Vagina (tissue), 2 donors: ENCODE results near the gene CDH15. TPM values are rescaled to one million over a fixed set of nuclear protein-coding genes. Genes with fewer than 3 reads are reported as not detected.

Experiments
- DNase-seq, 2 donors: peaks; one replicate each; pipeline ENCODE4 v3.0.0-alpha.2; 2017; ENCODE audit errors: extremely low spot score in 2 of 2
- H3K27ac ChIP-seq: fragments of 200-600 bp; sonication (generic); one replicate; pipeline ENCODE4 v1.5.1; 2019
- H3K27me3 ChIP-seq: fragments of 200-600 bp; sonication (generic); one replicate; pipeline ENCODE4 v1.5.1; 2019
- H3K36me3 ChIP-seq, 2 donors: fragments of 200-600 bp; sonication (generic); one replicate each; pipeline ENCODE4 v1.5.1; 2017 to 2019
- H3K4me1 ChIP-seq: fragments of 200-600 bp; sonication (generic); one replicate; pipeline ENCODE4 v1.5.1; 2019
- H3K4me3 ChIP-seq, 2 donors: fragments of 200-600 bp; sonication (generic); 1 replicate in 1 of 2; 2 replicates in 1 of 2; pipeline ENCODE4 v1.5.1; 2016 to 2019
- H3K9me3 ChIP-seq: fragments of 200-600 bp; sonication (generic); one replicate; pipeline ENCODE4 v1.5.1; 2019
- CTCF ChIP-seq, 3 experiments: fragments of 450-650 bp in 2 of 3; fragments of 200-600 bp in 1 of 3; sonication (generic) in 1 of 3; IDR thresholded peaks; one replicate each; pipeline ENCODE4 v1.5.1; 2017 to 2019; ENCODE audit warnings: antibody characterized with exemption in 3 of 3, mild to moderate bottlenecking in 2 of 3, moderate library complexity in 2 of 3
- POLR2A ChIP-seq, 2 donors: fragments of 450-650 bp; IDR thresholded peaks; one replicate each; pipeline ENCODE4 v1.6.1; 2017; ENCODE audit warnings: antibody characterized with exemption in 2 of 2, mild to moderate bottlenecking in 2 of 2, moderate library complexity in 2 of 2
- POLR2AphosphoS5 ChIP-seq, 2 donors: sonication (generic); formaldehyde crosslinking; IDR thresholded peaks; one replicate each; pipeline ENCODE4 v1.9.0; 2017; ENCODE audit warnings: antibody characterized with exemption in 2 of 2, mild to moderate bottlenecking in 2 of 2, low read depth in 1 of 2; ENCODE audit not compliant: insufficient read depth in 1 of 2
- intact Hi-C: fragments of 100-400 bp; cut with DNase I; formaldehyde crosslinking; loops from one replicate; pipeline ENCODE4 v1.15.1; 2023
- total RNA-seq: library from RNA; depleted of rRNA; stranded (reverse); fragments of >200 nt; gene quantifications from one replicate; pipeline ENCODE4 v1.2.3, GENCODE V29; 2016

CDH15 gene
- total RNA-seq, 1 donor from 2014 or later, result not detected

DNA sequence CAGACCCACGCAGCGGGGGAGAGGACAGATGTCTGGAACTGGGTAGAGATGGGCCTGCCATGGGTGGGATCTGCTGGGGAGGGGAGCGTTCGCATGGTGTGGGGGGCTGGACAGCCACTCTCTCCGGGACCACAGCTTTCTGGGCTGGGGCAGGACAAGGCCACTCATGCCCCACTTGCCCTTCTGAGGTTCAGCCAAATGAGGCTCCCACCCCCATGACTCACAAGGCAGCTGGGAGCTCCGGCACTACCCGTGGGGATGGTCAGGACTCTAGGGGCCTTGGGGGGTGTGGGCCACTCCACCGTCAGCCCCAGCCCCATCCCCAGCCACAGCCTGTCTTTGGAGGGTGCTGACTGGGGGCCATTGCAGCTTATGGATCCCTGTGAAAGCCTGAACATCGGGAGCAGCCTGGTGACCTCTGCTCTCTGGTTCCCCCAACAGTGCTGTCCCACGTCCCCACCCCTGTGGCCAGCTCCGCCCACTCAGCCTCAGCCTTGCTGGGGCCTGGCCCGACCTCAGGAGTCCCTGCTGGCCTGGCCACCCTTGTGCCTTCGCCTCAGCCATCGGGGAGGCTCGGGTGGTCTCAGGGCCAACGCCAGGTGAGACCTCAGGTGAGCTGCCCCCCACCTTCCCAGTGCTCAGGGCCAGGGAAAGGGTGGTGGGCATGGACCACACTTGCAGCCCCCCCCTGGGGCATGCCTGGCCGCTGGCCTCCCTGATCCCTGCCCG, 4.7 kb upstream of the CDH15 start:
- DNase-seq, result no peak
- H3K9me3 ChIP-seq, result no peaks in the 10 kb centered on the region
- peaks cover 32% of the 10 kb centered on the region for H3K4me1 ChIP-seq
- no peak overlapping the region for H3K27ac ChIP-seq
- intact Hi-C loops, result no loop called here
- H3K27me3 ChIP-seq, result no peaks in the 10 kb centered on the region
- H3K36me3 ChIP-seq, result no peaks in the 10 kb centered on the region
- H3K4me3 ChIP-seq, result no peak overlapping the region
- TF ChIP-seq POLR2A (IDR thresholded peaks at IDR 0.05), result no peak
- no peak for TF ChIP-seq POLR2AphosphoS5 (IDR thresholded peaks at IDR 0.05; ENCODE audit: insufficient read depth in 1 of 2, low read depth in 1 of 2)
- TF ChIP-seq CTCF (IDR thresholded peaks at IDR 0.05), result no peak

DNA sequence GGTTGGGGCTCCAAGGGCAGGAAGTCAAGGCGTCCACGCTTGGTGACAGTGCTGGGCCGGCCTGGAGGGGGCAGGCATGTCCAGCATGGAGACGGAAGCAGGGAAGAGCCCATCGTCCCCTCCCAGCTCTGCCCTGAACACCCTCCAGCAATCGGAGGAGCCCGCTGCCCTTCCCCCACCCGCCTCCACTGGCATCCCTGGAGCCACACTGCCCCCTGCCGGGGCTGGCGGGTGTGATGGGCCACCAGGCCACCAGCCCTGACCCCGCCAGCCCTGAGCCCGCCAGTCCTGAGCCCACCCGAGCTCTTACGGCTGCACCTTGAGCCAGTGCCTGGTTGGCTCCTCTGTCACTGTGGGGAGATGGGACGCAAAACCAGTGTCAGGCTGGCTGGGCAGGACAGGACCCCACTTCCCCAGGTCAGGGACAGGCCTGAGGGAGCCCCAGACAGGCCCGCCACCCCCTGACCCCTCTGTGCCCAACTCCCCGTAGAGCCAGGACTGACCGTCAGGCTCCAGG, 4.1 kb upstream of the CDH15 start:
- no peak overlapping the region for H3K27ac ChIP-seq
- H3K4me3 ChIP-seq, result no peak overlapping the region
- H3K9me3 ChIP-seq, result no peaks in the 10 kb centered on the region
- H3K4me1 ChIP-seq, result peaks cover 32% of the 10 kb centered on the region
- DNase-seq, result no peak
- TF ChIP-seq CTCF (IDR thresholded peaks at IDR 0.05), result peak; percentile 54 to 67 (median 58)
- TF ChIP-seq POLR2A (IDR thresholded peaks at IDR 0.05), result no peak
- no peaks in the 10 kb centered on the region for H3K36me3 ChIP-seq
- H3K27me3 ChIP-seq, result no peaks in the 10 kb centered on the region
- intact Hi-C loops, result no loop called here

DNA sequence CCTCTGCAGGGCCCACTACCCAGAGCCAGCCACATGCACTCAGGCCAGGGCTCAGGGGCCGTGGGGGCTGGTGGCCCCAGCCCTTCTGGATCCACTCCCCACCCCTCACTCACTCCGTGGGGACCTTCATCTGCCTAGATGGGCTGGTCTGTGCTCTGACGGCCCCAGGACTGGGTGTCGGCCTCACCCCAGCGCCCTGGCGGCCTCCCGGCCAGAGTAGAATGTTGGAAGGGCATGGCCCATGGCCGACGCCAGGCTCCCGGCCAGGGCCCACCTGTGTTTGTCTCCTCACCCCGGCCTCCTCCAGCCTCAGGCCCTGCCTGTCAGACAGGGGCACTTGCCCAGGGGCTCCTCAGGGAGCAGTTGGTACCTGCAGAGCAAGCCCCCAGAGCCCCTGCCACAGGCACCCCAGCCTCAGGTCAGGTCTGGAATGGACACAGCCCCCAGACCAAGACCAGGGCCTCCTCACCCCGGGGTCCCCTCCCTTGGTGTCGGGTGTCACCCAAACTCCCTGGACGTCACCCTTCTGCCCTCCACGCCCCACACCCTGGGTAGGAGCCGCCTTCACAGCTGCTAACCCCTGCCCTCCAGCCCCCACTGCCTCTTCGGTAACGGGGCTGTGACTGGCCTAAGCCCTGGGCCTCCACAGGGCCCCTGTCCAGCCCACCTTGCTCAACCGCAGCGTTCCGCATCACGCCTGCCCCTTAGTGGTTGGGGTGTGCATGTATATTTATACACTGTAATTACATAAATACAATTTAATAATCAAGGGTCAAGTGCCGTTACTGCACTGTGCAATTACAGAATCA, 3.0 kb upstream of the CDH15 start:
- Histone ChIP-seq H3K27ac (no peak overlapping the region), H3K4me3 (no peak overlapping the region), H3K36me3 (no peaks in the 10 kb centered on the region), H3K9me3 (no peaks in the 10 kb centered on the region), H3K27me3 (no peaks in the 10 kb centered on the region), H3K4me1 (peaks cover 32% of the 10 kb centered on the region)
- intact Hi-C loops, result no loop called here
- no peak for DNase-seq
- TF ChIP-seq POLR2AphosphoS5 (IDR thresholded peaks at IDR 0.05; ENCODE audit: insufficient read depth in 1 of 2, low read depth in 1 of 2) (no peak), CTCF (IDR thresholded peaks at IDR 0.05) (no peak), POLR2A (IDR thresholded peaks at IDR 0.05) (no peak)

GRCh38 chr16:89169778-89170177, 1.8 kb upstream of the CDH15 start:
- TF ChIP-seq CTCF (IDR thresholded peaks at IDR 0.05) (no peak), POLR2A (IDR thresholded peaks at IDR 0.05) (no peak), POLR2AphosphoS5 (IDR thresholded peaks at IDR 0.05; ENCODE audit: insufficient read depth in 1 of 2, low read depth in 1 of 2) (no peak)
- Histone ChIP-seq H3K27ac (no peak overlapping the region), H3K36me3 (no peaks in the 10 kb centered on the region), H3K9me3 (no peaks in the 10 kb centered on the region), H3K27me3 (no peaks in the 10 kb centered on the region), H3K4me3 (no peak overlapping the region), H3K4me1 (peaks cover 26% of the 10 kb centered on the region)
- intact Hi-C loops, result loop anchor here (5.0 kb wide), 1 partner anchor 222 kb away; no protein-coding TSS in a partner anchor
- DNase-seq, result no peak
